ENCODE measurements around the gene PLXNC1. TPM values are rescaled to one million over a fixed set of nuclear protein-coding genes. Genes with fewer than 3 reads are reported as not detected.
"Not testable (repeated sequence)": the region's sequence is repeated elsewhere in the genome, so short reads cannot be mapped to it uniquely, and the experiment has no call there.

Gene PLXNC1
- total RNA-seq, 2 experiments from 2014 or later: 40.6 to 44.3 TPM

DNA sequence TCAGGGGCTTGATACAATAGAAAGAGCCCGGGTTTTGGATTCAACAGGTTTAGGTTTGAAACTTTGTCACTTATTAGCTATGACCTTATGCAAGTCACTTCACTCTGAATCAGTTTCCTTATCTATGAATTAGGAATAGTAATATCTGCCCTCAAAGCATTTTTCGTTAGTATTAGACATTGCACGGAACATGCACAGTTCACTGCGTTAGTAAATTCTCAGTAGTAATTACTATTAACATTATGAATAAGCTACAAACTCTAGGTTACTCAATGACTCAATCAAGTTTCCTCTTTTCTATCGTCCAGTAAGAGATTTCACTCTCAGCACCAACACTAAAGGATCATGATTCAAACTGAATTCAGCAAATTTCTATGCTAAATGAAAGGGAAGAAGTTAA, 161.0 kb downstream of the PLXNC1 start:
- H3K27me3 Mint-ChIP-seq: no peaks in the 10 kb centered on the region
- peaks cover 58% of the 10 kb centered on the region for H3K36me3 Mint-ChIP-seq
- ATAC-seq (ENCODE audit: low read depth): no peak
- DNase-seq: no peak
- POLR2A ChIA-PET: no interaction called here
- no peak overlapping the region for H3K27ac Mint-ChIP-seq
- peaks cover 25% of the 10 kb centered on the region for H3K4me1 Mint-ChIP-seq
- no peak overlapping the region for H3K4me3 Mint-ChIP-seq
- no peaks in the 10 kb centered on the region for H3K9me3 Mint-ChIP-seq

DNA sequence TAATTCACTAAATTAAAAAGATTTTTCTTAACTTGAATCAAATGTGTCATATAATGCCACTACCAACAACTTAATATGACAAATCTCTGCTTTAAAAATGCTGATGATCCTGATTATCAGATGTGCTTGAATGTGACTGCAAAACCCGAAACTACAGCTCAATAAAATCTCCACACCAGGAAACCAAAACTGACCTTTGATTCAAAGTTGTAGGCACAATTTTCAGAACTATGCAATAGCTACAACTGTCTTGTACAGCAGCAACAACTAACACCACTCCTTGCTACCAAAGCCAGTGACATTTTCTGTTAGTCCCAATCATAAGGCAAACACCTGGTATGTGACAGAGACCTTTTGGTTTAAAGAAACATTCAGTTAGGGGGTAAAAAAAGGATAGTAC, 164.0 kb downstream of the PLXNC1 start:
- Mint-ChIP-seq H3K4me3 (no peak overlapping the region), H3K27me3 (no peaks in the 10 kb centered on the region), H3K9me3 (peaks cover 10% of the 10 kb centered on the region), H3K27ac (no peak overlapping the region), H3K4me1 (peaks cover 6% of the 10 kb centered on the region), H3K36me3 (peaks cover 46% of the 10 kb centered on the region)
- no peak for DNase-seq
- ATAC-seq (ENCODE audit: low read depth): no peak
- POLR2A ChIA-PET: no interaction called here

DNA sequence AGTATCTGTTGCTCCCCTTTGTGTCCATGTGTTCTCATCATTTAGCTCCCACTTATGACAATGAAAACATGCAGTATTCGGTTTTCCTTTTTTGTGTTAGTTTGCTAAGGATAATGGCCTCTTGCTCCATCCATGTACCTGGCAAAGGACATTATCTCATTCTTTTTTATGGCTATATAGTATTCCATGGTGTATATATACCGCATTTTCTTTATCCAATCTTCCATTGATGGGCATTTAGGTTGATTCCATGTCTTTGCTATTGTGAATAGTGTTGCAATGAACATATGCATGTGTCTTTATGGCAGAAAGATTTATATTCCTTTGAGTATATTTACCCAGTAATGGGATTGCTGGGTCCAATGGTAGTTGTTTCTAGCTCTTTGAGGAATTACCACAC, 168.2 kb downstream of the PLXNC1 start:
- H3K4me3 Mint-ChIP-seq; H3K27me3 Mint-ChIP-seq; ATAC-seq (ENCODE audit: low read depth); POLR2A ChIA-PET; H3K27ac Mint-ChIP-seq; DNase-seq; H3K4me1 Mint-ChIP-seq: not testable (repeated sequence)
- Mint-ChIP-seq H3K36me3 (peaks cover 61% of the 10 kb centered on the region), H3K9me3 (peaks cover 45% of the 10 kb centered on the region)

DNA sequence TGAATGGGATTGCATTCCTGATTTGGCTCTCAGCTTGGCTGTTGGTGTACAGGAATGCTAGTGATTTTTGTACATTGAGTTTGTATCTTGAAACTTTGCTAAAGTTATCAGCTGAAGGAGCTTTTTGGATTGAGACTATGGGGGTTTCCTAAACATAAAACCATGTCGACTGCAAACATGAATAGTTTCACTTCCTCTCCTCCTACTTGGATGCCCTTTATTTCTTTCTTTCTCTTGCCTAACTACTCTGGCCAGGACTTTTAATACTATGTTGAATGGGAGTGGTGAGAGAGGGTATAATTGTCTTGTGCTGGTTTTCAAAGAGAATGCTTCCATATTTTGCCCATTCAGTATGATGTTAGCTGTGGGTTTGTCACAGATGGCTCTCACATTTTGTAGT, 169.8 kb downstream of the PLXNC1 start:
- Mint-ChIP-seq H3K9me3 (peaks cover 47% of the 10 kb centered on the region), H3K4me1 (no peaks in the 10 kb centered on the region), H3K27ac (no peak overlapping the region), H3K4me3 (no peak overlapping the region), H3K36me3 (peaks cover 66% of the 10 kb centered on the region), H3K27me3 (no peaks in the 10 kb centered on the region)
- ATAC-seq (ENCODE audit: low read depth): no peak
- POLR2A ChIA-PET: interaction anchor here (1.6 kb wide), 1 partner anchor 13 kb away, joined by 3 read pairs; no protein-coding TSS in a partner anchor
- no peak for DNase-seq

DNA sequence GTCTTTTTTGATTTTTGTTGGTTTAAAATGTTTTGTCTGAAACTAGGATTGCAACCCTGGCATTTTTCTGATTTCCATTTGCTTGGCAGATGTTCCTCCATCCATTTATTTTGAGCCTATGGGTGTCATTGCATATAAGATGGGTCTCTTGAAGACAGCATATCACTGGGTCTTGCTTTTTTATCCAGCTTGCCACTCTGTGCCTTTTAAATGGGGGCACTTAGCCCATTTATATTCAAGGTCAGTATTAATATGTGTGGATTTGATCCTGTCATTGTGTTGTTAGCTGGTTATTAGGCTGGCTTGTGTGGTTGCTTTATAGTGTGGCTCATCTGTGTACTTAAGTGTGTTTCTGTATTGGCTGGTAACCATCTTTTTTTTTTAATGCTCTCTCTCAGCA, 171.7 kb downstream of the PLXNC1 start:
- no peak for ATAC-seq (ENCODE audit: low read depth)
- POLR2A ChIA-PET: no interaction called here
- Mint-ChIP-seq H3K27me3 (no peaks in the 10 kb centered on the region), H3K4me3 (no peak overlapping the region), H3K9me3 (peaks cover 50% of the 10 kb centered on the region), H3K27ac (no peak overlapping the region), H3K36me3 (peaks cover 77% of the 10 kb centered on the region), H3K4me1 (no peaks in the 10 kb centered on the region)
- no peak for DNase-seq

DNA sequence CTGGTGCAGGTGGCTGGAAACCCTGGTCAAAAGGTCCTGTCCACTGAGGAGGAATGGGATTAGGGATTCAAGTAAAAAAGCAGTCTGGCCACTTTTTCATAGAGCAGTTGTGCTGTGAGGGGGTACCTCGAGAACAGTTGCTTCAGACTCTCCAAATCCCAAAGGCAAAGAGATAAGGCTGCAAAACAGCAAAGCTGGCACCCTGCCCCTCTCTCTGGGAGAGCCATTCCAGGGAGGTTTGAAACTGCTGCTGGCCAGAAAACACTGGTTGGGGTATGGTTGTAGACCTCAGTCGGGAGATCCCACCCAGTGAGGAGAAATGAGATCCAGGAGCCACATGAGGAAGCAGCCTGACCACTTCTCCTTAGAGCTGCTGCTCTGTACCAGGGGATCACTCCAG, 174.0 kb downstream of the PLXNC1 start:
- Mint-ChIP-seq H3K36me3 (peaks cover 79% of the 10 kb centered on the region), H3K27me3 (no peaks in the 10 kb centered on the region), H3K9me3 (peaks cover 40% of the 10 kb centered on the region), H3K4me3 (no peak overlapping the region), H3K4me1 (peaks cover 3% of the 10 kb centered on the region), H3K27ac (no peak overlapping the region)
- ATAC-seq (ENCODE audit: low read depth): no peak
- DNase-seq: no peak
- POLR2A ChIA-PET: no interaction called here

DNA sequence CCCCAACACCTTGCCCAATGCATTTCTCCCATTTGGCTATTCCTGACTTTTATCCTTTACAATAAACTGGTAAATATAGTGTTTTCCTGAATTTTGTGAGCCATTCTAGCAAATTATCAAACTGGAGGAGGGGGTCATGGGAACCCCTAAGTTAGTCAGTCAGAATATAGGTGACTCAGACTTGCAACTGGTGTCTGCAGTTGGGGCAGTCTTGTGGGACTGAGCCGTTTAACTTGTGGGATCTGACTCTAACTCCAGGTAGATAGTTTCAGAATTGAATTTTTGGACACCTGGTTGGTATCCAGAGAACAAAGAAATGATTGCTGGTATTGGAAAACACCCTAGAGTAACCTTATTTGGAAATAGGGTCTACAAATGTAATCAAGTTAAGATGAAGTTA, 177.9 kb downstream of the PLXNC1 start:
- Mint-ChIP-seq H3K27me3 (no peaks in the 10 kb centered on the region), H3K36me3 (peaks cover 56% of the 10 kb centered on the region), H3K4me3 (no peak overlapping the region), H3K27ac (no peak overlapping the region), H3K9me3 (peaks cover 8% of the 10 kb centered on the region), H3K4me1 (peaks cover 3% of the 10 kb centered on the region)
- no peak for DNase-seq
- no peak for ATAC-seq (ENCODE audit: low read depth)
- POLR2A ChIA-PET: no interaction called here

DNA sequence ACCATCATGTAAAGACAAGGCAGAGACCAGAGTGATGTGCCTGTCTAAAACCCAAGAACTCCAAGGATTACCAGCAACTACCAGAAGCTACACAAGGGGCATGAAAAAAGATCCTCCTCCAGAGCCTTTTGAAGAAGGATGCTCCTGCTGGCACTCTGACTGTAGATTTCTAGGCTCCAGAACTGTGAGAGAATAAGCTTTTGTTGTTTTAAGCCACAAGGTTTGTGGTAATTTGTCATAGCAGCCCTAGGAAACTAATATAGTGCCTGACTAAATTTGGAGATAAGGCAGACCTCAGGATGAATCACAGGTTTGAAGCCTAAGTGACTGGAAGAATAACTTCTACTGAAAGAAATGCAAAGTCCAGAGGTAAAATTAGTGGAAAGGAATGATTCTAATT, 178.3 kb downstream of the PLXNC1 start:
- no peak for ATAC-seq (ENCODE audit: low read depth)

DNA sequence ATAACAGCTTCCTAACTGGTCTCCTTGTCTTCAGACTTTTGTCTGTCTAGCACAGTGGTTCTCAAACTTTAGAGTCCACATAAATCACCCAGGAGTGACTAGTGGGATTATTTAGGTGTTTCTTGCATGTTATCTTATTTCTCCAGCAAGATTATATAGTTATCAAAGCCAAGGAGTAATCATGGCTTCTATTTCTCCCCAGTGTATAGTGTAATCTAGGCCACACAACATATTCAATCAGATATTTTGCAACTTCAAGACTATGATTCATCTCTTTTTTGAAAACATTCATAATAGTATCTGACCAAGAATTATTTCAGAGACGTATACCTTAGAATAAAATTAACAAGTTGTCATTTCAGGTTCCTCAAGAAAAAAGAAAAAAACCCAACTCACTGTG, 179.4 kb downstream of the PLXNC1 start:
- Mint-ChIP-seq H3K27ac (no peak overlapping the region), H3K4me3 (no peak overlapping the region), H3K36me3 (peaks cover 47% of the 10 kb centered on the region), H3K27me3 (no peaks in the 10 kb centered on the region), H3K4me1 (peaks cover 3% of the 10 kb centered on the region), H3K9me3 (peaks cover 3% of the 10 kb centered on the region)
- ATAC-seq (ENCODE audit: low read depth): no peak
- no peak for DNase-seq
- POLR2A ChIA-PET: no interaction called here

More for the DNA sequence above, 178.3 kb downstream of the PLXNC1 start:
- DNase-seq: no peak
- H3K27me3 Mint-ChIP-seq: no peaks in the 10 kb centered on the region
- peaks cover 3% of the 10 kb centered on the region for H3K9me3 Mint-ChIP-seq
- H3K36me3 Mint-ChIP-seq: peaks cover 56% of the 10 kb centered on the region
- peaks cover 3% of the 10 kb centered on the region for H3K4me1 Mint-ChIP-seq
- H3K4me3 Mint-ChIP-seq: no peak overlapping the region
- H3K27ac Mint-ChIP-seq: no peak overlapping the region
- POLR2A ChIA-PET: no interaction called here

DNA sequence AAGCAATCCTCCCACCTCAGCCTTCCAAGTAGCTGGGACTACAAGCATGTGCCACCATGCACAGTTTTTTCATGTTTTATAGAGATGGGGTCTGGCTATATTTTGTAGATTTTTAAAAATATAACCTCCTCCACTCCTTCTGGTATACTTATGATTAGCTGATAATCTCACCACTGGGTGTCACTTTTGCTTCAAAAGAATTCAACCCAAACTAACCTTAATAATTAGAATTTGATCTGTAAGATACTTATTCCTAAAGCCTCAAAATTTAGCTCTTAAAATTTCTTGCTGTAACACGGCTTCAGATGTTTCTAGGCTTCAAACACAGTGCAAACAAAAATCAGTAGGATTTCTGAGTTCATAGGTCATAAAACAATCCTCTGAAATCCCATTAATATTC, 181.0 kb downstream of the PLXNC1 start:
- peaks cover 41% of the 10 kb centered on the region for H3K36me3 Mint-ChIP-seq
- DNase-seq (no peak), ATAC-seq (ENCODE audit: low read depth) (no peak)
- H3K9me3 Mint-ChIP-seq: no peaks in the 10 kb centered on the region
- H3K4me3 Mint-ChIP-seq: no peak overlapping the region
- H3K27me3 Mint-ChIP-seq: no peaks in the 10 kb centered on the region
- POLR2A ChIA-PET: no interaction called here
- H3K4me1 Mint-ChIP-seq: peaks cover 3% of the 10 kb centered on the region
- no peak overlapping the region for H3K27ac Mint-ChIP-seq

DNA sequence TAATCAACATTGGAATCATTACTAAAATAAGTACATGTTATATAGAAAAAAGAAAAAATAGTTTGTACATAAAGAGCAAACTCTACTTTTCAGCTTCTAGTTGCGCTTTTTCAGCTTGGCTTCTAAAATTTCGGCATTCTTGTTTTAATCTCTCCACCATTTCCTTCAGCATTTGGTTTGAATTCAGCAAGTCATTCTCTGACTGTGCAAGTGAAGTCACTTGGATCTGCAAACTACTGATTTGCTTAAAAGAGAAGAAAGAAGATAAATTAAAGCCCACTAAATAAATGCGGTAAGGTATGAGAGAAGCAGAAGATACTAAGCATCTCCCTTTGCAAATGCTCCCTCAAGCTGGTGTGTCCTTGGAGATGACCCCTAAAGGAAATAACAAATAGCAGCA, 185.0 kb downstream of the PLXNC1 start:
- no peaks in the 10 kb centered on the region for H3K4me1 Mint-ChIP-seq
- DNase-seq: no peak
- H3K4me3 Mint-ChIP-seq: no peak overlapping the region
- H3K36me3 Mint-ChIP-seq: peaks cover 18% of the 10 kb centered on the region
- POLR2A ChIA-PET: interaction anchor here (0.5 to 0.6 kb wide), 2 partner anchors 39 to 118 kb away, joined by 3 to 4 read pairs; no protein-coding TSS in a partner anchor
- no peak overlapping the region for H3K27ac Mint-ChIP-seq
- no peak for ATAC-seq (ENCODE audit: low read depth)
- H3K9me3 Mint-ChIP-seq: no peaks in the 10 kb centered on the region
- no peaks in the 10 kb centered on the region for H3K27me3 Mint-ChIP-seq

DNA sequence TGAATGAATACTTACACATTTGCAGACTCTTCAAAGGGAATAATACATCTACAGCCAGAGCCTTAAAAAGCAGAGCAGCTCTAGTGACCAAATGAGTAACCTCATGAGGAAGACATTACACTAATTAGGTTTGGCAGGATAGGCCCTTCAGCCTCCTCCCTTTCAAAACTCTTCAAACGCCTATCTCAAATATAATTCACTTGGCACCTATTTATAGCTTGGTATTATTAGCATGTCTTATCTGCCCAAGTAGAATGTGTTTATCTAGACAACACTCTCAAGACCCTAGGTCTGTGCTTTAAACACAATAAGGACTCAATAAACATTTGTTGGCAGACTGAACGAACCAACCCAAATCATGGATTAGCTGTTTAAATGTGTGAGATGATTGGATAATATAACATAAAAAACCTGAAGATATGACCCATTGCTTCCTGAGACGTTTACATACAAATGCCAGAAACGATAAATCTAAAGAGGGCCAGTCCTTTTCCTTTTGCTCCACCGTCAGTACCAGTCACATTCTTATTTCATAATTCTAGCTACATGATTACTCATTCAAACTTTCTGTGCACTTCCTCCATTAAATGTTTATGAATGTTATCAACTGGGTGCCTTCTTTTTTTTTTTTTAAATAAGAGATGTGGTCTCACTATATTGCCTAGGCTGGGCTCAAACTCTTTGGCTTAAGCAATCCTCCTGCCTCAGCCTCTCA, 188.0 kb downstream of the PLXNC1 start:
- Mint-ChIP-seq H3K27ac (no peak overlapping the region), H3K27me3 (no peaks in the 10 kb centered on the region), H3K36me3 (peaks cover 19% of the 10 kb centered on the region), H3K9me3 (peaks cover 2% of the 10 kb centered on the region), H3K4me1 (no peaks in the 10 kb centered on the region), H3K4me3 (no peak overlapping the region)
- POLR2A ChIA-PET: no interaction called here
- DNase-seq: no peak
- no peak for ATAC-seq (ENCODE audit: low read depth)

DNA sequence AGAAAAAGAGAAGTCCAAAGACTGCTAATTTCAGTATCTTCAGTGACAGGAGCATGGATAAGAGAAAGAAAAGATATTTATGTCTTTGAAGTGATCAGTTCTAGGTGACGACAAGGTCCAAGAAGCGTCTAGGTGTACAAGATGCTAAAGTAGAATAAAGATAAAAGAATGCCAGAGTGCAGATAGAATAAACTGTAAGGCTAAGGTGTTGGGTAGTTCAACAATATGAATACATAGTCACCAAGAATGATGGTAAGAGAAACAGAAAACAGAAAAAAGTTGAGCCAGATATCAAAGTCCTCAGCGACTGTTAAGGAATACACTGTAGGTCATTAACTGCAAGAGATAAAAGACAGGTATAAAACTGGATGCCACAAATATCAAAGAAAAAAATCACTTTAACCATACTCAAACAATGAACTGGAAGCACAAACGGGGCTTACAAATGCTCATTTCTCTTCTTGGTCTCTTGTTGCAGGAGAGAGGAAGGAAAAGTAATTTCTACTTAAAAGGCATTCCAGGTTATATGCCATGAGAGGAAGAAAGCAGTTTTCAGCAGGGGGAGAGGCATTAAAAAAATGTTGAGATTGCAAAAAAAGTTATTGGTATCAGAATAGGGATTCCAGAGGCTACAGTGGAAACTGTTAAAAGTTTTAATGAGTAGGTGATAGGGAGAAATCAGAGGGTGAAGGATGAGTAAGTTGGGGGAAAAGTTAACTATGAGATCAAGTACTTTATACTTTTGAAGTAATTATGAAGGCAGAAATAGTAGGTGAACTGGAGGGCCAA, 189.8 kb downstream of the PLXNC1 start:
- H3K4me3 Mint-ChIP-seq: no peak overlapping the region
- ATAC-seq (ENCODE audit: low read depth): no peak
- no peak overlapping the region for H3K27ac Mint-ChIP-seq
- H3K36me3 Mint-ChIP-seq: peaks cover 20% of the 10 kb centered on the region
- no peaks in the 10 kb centered on the region for H3K27me3 Mint-ChIP-seq
- peaks cover 2% of the 10 kb centered on the region for H3K9me3 Mint-ChIP-seq
- no peaks in the 10 kb centered on the region for H3K4me1 Mint-ChIP-seq
- POLR2A ChIA-PET: no interaction called here
- DNase-seq: no peak

DNA sequence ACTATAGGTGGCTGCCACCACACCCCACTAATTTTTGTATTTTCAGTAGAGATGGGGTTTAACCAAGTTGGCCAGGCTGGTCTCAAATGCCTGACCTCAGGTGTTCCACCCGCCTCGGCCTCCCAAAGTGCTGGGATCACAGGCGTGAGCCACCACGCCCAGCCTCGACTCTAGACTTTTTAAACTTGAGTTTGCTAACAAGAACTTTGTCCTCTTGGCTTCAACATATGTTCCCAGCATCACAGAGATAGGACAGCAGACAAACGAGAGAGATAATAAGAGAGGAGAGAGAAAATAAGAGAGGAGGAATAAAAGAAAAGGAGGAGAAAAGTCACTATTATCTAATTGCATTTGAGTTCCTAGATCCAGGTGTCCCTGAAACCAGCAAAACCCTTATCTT, 192.2 kb downstream of the PLXNC1 start:
- POLR2A ChIA-PET: no interaction called here
- no peak for DNase-seq
- no peak for ATAC-seq (ENCODE audit: low read depth)
- H3K4me1 Mint-ChIP-seq: no peaks in the 10 kb centered on the region
- H3K9me3 Mint-ChIP-seq: peaks cover 8% of the 10 kb centered on the region
- H3K4me3 Mint-ChIP-seq: no peak overlapping the region
- no peak overlapping the region for H3K27ac Mint-ChIP-seq
- H3K36me3 Mint-ChIP-seq: peaks cover 28% of the 10 kb centered on the region
- H3K27me3 Mint-ChIP-seq: no peaks in the 10 kb centered on the region

Measured in activated naive CD8-positive, alpha-beta T cell treated with anti-CD3 and anti-CD28 coated beads, Interleukin-2, amount 10 ng/mL, durations not matched to agents 7 days and 5 days (primary cell).